Activated CD4-positive, CD25-positive, alpha-beta regulatory T cell (primary cell): ENCODE measurements around the gene CYB561D1.

ENCODE experiments used
- DNase-seq, 4 experiments: peaks; one replicate each; lab custom pipeline; 2025; lab: John Stamatoyannopoulos, UW

CYB561D1 gene

GRCh38 chr1:109501644-109502363 lies 7.9 kb downstream of the CYB561D1 start:
- DNase-seq: no peak

- peak in 1 of 4 experiments; percentile 10 for DNase-seq
These were observed 8.5 kb downstream of the CYB561D1 start for GRCh38 chr1:109502364-109502851.

- DNase-seq: no peak
These were observed 10.0 kb downstream of the CYB561D1 start for GRCh38 chr1:109503935-109504334.

DNA sequence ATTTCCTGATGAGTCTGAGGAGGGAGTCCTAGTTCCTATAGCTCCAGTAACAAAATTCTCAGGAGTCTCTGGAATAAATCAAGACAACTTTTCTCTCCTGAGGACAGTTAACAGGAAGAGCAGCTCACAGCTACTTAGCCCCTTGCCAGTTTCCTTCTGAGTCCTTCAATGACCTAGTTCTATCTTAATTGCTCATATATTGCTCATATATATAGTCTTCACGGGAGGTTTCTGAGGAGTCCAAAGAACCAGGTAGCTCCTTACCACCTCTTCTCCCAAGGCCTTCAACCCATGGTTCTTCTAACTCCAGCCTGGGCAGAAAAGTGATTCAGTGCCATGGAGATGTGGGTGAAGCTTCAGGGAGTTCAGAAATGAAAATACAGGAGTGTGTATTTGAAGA lies 11.1 kb downstream of the CYB561D1 start:
- no peak for DNase-seq

- DNase-seq: no peak
These were observed 14.3 kb downstream of the CYB561D1 start for GRCh38 chr1:109508001-109508872.

- DNase-seq: no peak
These were observed 14.9 kb downstream of the CYB561D1 start for GRCh38 chr1:109508873-109509175.

DNA sequence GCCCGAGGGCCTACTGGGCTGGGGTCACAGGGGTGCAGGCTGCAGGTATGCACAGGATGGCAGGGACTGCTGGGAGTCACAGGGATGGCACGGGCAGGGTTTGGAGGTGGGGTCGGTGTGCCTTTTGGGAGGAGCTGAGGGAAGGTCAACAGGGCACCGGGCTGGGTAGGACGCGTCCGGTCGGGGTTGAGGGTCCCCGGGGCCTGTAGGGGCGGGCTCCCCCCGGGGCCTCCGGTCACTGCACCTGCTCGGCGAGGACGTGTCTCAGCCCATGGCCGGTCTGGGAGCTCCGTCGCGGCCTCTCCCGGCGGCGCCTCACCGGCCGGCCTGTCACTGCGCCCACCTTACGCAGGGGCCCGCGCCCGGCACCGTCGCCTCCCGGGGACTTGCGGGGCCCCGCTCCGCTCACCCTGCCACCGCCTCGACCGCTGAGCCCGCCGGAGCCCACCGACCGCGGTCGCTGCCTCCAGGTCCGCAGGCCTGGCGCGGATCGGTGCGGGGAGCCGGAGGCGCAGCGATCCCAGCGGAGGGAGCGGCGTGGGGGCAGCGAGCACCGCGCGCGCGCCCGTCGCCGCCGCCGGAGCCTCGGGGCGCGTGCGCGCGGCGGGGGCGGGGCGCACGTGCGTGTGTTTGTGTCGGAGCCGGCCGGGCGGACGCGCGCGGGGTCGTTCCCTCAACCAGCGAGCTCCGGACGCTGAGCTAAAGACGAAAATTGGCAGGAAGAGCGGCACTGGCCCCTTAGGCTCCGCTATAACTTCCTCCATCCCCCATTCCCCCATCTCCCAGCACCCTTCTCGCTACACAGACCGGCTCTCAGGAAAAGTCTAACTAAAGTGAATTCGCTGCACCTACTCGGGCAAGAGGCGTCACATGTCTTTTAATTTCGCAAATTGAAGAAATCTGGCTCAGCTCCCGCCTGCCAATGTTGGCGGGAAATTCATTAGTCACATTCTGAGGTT lies 15.6 kb downstream of the CYB561D1 start, which contains the start of gene AMIGO1:
TSS of gene AMIGO1 (minus strand) at position 552 of the 959 bp plus-strand sequence. CDS start 815 bp downstream, outside the sequence.
- peak; percentile 15 to 53 (median 38) for DNase-seq

DNA sequence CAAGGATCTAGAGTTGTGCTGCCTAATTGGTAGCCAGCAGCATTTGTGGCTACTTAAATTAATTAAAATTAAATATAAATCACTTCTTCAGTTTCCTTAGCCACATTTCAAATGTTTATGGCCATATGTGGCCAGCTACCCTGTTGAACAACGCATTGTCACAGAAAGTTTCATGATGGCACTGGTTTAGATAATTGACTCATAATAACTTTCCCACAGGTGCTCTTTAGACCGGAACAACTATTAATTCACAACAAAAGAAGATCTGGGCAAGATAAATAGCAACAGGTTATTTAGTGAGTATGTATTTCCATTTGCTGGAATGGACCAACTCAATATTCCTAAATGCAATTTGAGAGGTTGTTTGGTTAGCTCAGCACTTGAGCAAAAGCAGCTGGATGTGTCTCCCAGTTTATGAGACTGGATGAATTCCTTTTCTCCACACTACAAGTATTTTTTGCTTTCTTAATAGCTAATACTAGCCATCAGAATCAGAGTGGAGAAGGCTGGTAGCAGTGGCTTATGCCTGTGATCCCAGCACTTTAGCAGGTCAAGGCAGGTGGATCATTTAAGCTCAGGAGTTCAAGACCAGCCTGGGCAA lies 19.3 kb downstream of the CYB561D1 start:
- no peak for DNase-seq

GRCh38 chr1:109514846-109515245 lies 21.0 kb downstream of the CYB561D1 start:
- DNase-seq: no peak

DNA sequence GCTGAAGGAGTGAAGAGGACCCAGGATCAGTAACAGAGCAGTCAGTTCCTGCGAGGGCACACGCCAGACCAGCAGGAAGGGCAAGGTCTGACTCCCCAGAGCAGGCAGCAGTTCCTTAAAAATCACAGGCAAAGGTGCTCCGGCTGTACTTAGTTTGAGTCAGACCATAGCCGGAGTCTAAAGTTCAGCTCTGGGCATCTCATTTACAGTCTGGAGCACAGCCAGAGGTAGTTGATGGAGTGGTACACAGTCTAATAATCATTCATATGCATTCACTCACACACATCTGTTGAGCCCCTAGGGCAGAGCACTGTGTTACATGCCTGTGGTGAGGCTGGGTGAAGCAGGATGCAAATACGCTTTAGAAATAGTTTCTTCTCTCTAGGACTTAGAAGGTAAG lies 23.0 kb downstream of the CYB561D1 start:
- no peak for DNase-seq

DNA sequence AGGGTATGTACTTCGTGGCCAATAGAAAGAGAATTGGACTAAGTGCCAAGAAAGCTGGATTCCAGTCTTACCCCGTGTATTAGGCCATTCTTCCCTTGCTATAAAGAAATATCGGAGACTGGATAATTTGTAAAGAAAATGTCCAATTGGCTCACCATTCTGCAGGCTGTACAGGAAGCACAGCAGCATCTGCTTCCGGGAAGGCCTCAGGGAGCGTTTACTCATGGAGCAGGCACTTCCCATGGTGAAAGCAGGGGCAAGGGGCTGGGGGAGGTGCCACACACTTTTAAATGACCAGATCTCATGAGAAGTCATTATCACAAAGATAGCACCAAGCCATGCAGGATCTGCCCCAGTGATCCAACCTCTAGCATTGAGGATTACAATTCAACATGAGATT lies 23.4 kb downstream of the CYB561D1 start:
- no peak for DNase-seq

DNA sequence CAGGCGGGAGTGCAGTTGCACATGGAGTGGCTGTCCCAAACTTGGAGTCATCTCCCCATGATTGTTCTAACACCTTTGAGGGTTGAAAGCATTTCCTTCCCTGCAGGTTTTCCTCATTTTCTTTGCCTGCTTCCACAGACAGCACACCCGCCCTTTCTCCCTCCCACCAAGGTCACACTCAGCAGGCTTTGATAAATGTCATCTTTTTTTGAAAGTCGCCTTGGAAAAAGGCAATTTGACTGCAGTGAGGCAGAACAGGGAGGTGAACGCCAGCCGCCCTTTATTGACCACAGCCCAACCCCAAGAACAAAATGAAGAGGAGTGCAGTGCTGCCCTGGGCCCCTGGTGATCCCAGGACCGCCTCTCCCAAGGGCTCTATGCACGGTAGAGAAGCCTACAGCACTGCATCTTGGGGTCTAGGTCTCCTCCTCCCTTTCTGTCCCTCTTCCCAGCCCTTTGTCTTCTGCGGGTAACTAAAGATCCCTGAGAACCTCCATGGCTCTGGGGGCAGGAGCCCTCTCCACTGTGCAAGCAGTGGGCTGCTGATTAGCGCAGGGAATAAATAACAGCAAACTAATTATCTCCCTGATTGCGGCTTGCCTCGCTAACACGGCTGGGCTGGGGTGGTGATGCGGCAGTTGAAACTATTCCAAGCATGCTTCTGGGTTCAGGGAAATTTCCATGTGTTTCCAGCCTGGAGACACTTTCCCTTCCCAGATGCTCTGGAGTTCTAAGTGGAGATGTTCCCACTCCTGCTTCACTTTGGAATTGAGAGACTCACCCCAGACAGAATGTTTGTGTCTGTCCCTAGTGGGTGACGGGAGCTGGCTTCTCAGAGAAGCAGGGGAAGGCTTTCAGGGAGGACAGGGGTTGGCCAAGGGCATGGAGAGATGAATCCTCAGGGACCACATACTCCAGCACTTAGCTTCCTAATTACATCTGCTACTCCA lies 27.4 kb downstream of the CYB561D1 start:
- DNase-seq: no peak

DNA sequence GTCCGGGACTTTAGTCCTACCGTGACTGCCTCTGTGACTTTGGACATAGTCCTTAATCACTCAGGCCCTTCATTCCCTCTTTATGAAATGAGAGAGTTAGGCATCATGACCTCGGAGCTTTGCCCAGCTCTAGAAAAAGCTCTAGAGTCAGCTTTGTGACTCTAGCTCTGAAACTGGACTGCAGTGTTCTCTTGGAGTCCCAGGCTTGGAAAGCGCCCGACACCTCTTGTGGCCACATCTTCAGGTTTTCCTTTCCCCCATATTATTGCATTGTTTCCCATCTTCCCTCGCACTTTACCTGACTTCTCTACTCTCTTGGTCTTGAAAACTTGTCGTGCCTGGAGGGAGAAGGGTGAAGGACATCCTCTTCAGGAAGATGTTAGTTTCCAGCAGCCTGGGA lies 28.1 kb downstream of the CYB561D1 start:
- no peak for DNase-seq

DNA sequence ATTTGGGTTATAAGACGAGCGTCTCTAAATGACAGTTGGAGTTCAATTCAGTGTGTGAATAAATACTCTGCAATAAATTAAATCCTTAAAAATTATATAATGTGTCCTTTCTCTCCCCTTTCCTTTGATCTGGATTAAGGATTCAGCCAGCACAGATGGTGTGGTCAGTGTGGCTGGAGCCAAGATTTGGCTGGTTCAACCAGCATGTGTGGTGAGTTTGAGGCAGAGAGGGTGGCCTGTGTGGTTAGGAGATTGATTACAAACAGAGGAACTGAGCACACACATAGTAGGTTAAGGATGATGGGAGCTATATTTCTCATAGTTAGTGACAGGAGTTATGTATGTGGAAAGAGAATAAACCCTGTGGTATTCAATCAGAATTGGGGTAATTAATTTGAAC lies 29.8 kb downstream of the CYB561D1 start:
- no peak for DNase-seq

DNA sequence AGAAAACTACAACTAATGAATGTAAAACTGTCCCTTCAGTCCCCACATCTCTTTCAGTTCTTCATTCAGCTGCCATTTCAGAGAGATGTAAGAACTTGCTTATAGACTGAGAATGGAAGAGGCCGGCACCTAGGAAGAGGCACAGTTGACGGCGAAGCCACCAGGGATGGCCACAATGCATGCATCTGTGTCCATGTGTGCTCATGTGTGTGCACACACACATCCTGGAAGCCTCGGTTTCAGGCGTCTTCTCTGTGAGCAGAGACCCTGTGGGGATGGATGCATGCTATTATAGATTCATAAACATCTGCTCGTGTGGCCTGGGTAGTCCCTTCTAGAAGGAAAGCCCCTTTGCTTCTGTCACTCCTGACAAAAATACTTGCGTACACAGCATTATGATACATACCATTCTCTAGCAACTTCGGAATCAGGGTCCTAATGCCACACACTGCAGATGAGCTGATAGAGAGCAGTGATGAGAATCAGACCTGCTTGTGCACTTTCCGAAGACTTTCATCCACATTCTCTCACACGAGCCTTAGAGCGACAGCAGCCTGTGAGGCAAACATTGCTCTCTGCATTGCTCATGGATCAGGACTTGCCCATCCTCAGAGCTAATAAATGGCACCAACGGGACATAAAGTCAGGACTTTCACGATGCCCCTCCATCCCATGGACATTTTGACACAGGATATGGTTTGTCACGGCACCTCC lies 33.4 kb downstream of the CYB561D1 start:
- DNase-seq: no peak

GRCh38 chr1:109527846-109528695 lies 34.2 kb downstream of the CYB561D1 start:
- DNase-seq: no peak

DNA sequence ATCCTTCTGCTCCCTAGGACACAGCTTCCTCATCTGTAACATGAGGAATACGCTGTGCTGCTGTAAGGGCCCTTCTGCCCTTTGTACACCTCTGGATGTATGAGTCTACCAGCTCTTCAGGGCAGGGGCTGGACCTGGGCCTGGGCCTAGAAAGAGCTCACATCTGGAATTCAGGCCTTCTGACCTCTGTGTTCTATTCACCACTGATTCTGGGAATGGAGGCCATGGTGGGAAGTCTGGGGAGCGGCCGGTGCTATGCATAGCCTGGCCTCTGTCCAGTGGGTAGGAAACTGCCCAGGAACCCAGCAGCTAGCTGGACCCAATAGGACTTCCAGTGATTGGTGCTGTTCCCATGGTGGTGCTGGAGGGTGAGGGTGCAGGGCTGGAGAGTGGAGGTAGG lies 34.8 kb downstream of the CYB561D1 start:
- DNase-seq: no peak

- DNase-seq: no peak
These were observed 36.1 kb downstream of the CYB561D1 start for GRCh38 chr1:109529881-109530456.
